Caco-2 (cell line): ENCODE measurements around the gene NME5. TPM values are rescaled to one million over a fixed set of nuclear protein-coding genes. Genes with fewer than 3 reads are reported as not detected.
A peak's percentile ranks its signal among the peaks of the same experiment; 100 is the strongest.

Experiments used
- BruUV-seq: library from RNA; stranded (reverse); fragments of 400-500 nt; replicated peaks from 2 replicates; lab custom pipeline; 2021; lab: Mats Ljungman, UMichigan
- CTCF ChIA-PET: fragments of 300-600 bp; sonication (Branson Sonifier 250); formaldehyde crosslinking; loops from one replicate; lab custom pipeline; 2022; ENCODE audit warnings: antibody characterized with exemption; lab: Charles Lee
- POLR2A ChIA-PET: fragments of 300-600 bp; sonication (Branson Sonifier 250); formaldehyde crosslinking; loops from one replicate; lab custom pipeline; 2022; ENCODE audit warnings: antibody characterized with exemption; lab: Charles Lee
- DNase-seq, 2 experiments: peaks; one replicate each; pipeline versions ENCODE4 v3.0.0 to v3.0.0-alpha.2; 2020 to 2022
- H3K27me3 ChIP-seq: replicated peaks from 2 replicates; pipeline ENCODE4 v1.6.0; 2011; ENCODE audit warnings: low read length; ENCODE audit not compliant: control insufficient read depth, insufficient read depth
- H3K36me3 ChIP-seq: 2 replicates; pipeline ENCODE4 v1.5.1; 2011; ENCODE audit warnings: low read length; ENCODE audit not compliant: control insufficient read depth, insufficient read depth
- H3K4me1 ChIP-seq: fragments of 250-450 bp; sonication (Bioruptor Pico); 2 replicates; pipeline ENCODE4 v1.5.1; 2020; ENCODE audit warnings: mild to moderate bottlenecking
- H3K4me3 ChIP-seq: 2 replicates; pipeline ENCODE4 v1.5.1; 2011; ENCODE audit warnings: low read depth, mild to moderate bottlenecking, control low read depth, low read length
- H3K9me3 ChIP-seq: fragments of 250-450 bp; sonication (Bioruptor Pico); 2 replicates; pipeline ENCODE4 v1.5.1; 2020; ENCODE audit warnings: mild to moderate bottlenecking, moderate library complexity
- H3K27ac Mint-ChIP-seq: one replicate; pipeline ENCODE4 v1.8.0; 2022; ENCODE audit warnings: mixed read lengths; ENCODE audit not compliant: unreplicated experiment
- H3K27me3 Mint-ChIP-seq: one replicate; pipeline ENCODE4 v1.8.0; 2022; ENCODE audit warnings: mixed read lengths; ENCODE audit not compliant: insufficient read depth, unreplicated experiment
- H3K36me3 Mint-ChIP-seq: one replicate; pipeline ENCODE4 v1.8.0; 2022; ENCODE audit warnings: mild to moderate bottlenecking, mixed read lengths; ENCODE audit not compliant: insufficient read depth, unreplicated experiment
- H3K4me1 Mint-ChIP-seq: one replicate; pipeline ENCODE4 v1.8.0; 2022; ENCODE audit warnings: low read depth, mixed read lengths; ENCODE audit not compliant: unreplicated experiment
- H3K4me3 Mint-ChIP-seq: one replicate; pipeline ENCODE4 v1.8.0; 2022; ENCODE audit warnings: mild to moderate bottlenecking, moderate library complexity, mixed read lengths; ENCODE audit not compliant: unreplicated experiment
- H3K9me3 Mint-ChIP-seq: one replicate; pipeline ENCODE4 v1.8.0; 2022; ENCODE audit warnings: mixed read lengths; ENCODE audit not compliant: unreplicated experiment
- CTCF ChIP-seq, 2 experiments: fragments of 200-600 bp in 1 of 2; IDR thresholded peaks; 1 replicate in 1 of 2; 2 replicates in 1 of 2; pipeline versions ENCODE4 v1.5.1 to v1.8.0; 2011 to 2022; ENCODE audit warnings: antibody characterized with exemption in 1 of 2, control low read depth in 1 of 2, inconsistent platforms in 1 of 2, low read depth in 1 of 2, low read length in 1 of 2, mild to moderate bottlenecking in 1 of 2, moderate library complexity in 1 of 2; ENCODE audit not compliant: insufficient read depth in 1 of 2, severe bottlenecking in 1 of 2, unreplicated experiment in 1 of 2
- intact Hi-C: fragments of 100-400 bp; cut with micrococcal nuclease; formaldehyde crosslinking; loops from one replicate; pipeline ENCODE4 v1.10.0; 2022; ENCODE audit not compliant: unreplicated experiment
- total RNA-seq: library from RNA; stranded (reverse); gene quantifications from 2 replicates; pipeline ENCODE4 v1.2.3, GENCODE V29; 2022

Gene NME5
- total RNA-seq, 1 experiment from 2014 or later = not detected

- intact Hi-C loops = loop anchor here (2.0 kb wide), 1 partner anchor 153 kb away; the partner anchor contains the start of gene CDC25C
- Histone ChIP-seq H3K4me3 (peak overlapping the region; percentile 69), H3K27me3 (no peaks in the 10 kb centered on the region), H3K36me3 (peaks cover 10% of the 10 kb centered on the region), H3K4me1 (peaks cover 9% of the 10 kb centered on the region), H3K9me3 (no peaks in the 10 kb centered on the region)
- ChIA-PET POLR2A (interaction anchor here (0.6 to 0.9 kb wide), 2 partner anchors 10 to 89 kb away, joined by 3 to 9 read pairs; no protein-coding TSS in a partner anchor), CTCF (interaction anchor here (1.1 to 1.3 kb wide), 2 partner anchors 142 to 174 kb away, joined by 3 to 4 read pairs; partner anchors contain the start of gene KDM3B)
- Mint-ChIP-seq H3K4me1 (peaks cover 9% of the 10 kb centered on the region), H3K9me3 (no peaks in the 10 kb centered on the region), H3K36me3 (peaks cover 41% of the 10 kb centered on the region), H3K27ac (no peak overlapping the region), H3K27me3 (no peaks in the 10 kb centered on the region), H3K4me3 (no peak overlapping the region)
- peak in 1 of 2 experiments; percentile 31 for DNase-seq
- no peak for TF ChIP-seq CTCF (IDR thresholded peaks at IDR 0.05; ENCODE audit: insufficient read depth in 1 of 2, low read depth in 1 of 2, low read length in 1 of 2, severe bottlenecking in 1 of 2, unreplicated experiment in 1 of 2)
- TSS peak; percentile 69 for BruUV-seq
Measured at GRCh38 chr5:138177941-138178515, 38.8 kb upstream of the NME5 start.

GRCh38 chr5:138170299-138170698 lies 31.1 kb upstream of the NME5 start:
- Mint-ChIP-seq H3K4me3 (no peak overlapping the region), H3K4me1 (no peaks in the 10 kb centered on the region), H3K27me3 (no peaks in the 10 kb centered on the region), H3K27ac (no peak overlapping the region), H3K36me3 (peaks cover 94% of the 10 kb centered on the region), H3K9me3 (no peaks in the 10 kb centered on the region)
- no peak for TF ChIP-seq CTCF (IDR thresholded peaks at IDR 0.05; ENCODE audit: insufficient read depth in 1 of 2, low read depth in 1 of 2, low read length in 1 of 2, severe bottlenecking in 1 of 2, unreplicated experiment in 1 of 2)
- intact Hi-C loops = no loop called here
- BruUV-seq = no TSS peak
- Histone ChIP-seq H3K36me3 (peaks cover 5% of the 10 kb centered on the region; the same call in 1 of the 2 replicates), H3K4me3 (no peak overlapping the region), H3K27me3 (no peaks in the 10 kb centered on the region), H3K9me3 (no peaks in the 10 kb centered on the region), H3K4me1 (no peaks in the 10 kb centered on the region)
- CTCF ChIA-PET = no interaction called here
- POLR2A ChIA-PET = no interaction called here
- DNase-seq = no peak

- H3K4me3 Mint-ChIP-seq = no peak overlapping the region
- H3K9me3 Mint-ChIP-seq = no peaks in the 10 kb centered on the region
- Histone ChIP-seq H3K4me1 (no peaks in the 10 kb centered on the region), H3K36me3 (peaks cover 6% of the 10 kb centered on the region), H3K4me3 (no peak overlapping the region), H3K9me3 (no peaks in the 10 kb centered on the region), H3K27me3 (no peaks in the 10 kb centered on the region)
- H3K36me3 Mint-ChIP-seq = peaks cover 94% of the 10 kb centered on the region
- H3K4me1 Mint-ChIP-seq = no peaks in the 10 kb centered on the region
- ChIA-PET CTCF (no interaction called here), POLR2A (no interaction called here)
- H3K27me3 Mint-ChIP-seq = no peaks in the 10 kb centered on the region
- no peak for TF ChIP-seq CTCF (IDR thresholded peaks at IDR 0.05; ENCODE audit: insufficient read depth in 1 of 2, low read depth in 1 of 2, low read length in 1 of 2, severe bottlenecking in 1 of 2, unreplicated experiment in 1 of 2)
- BruUV-seq = no TSS peak
- H3K27ac Mint-ChIP-seq = no peak overlapping the region
- intact Hi-C loops = no loop called here
- no peak for DNase-seq
Measured at GRCh38 chr5:138169124-138169523, 29.9 kb upstream of the NME5 start.
